GM12878 (cell line): ENCODE results near the gene DNAJB8. TPM values are rescaled to one million over a fixed set of nuclear protein-coding genes. Genes with fewer than 3 reads are reported as not detected.

ENCODE experiments used
- ATAC-seq: fragments of 200-7000 bp; cut with Tn5 transposase; 3 replicates; pipeline ENCODE4 v1.9.1; 2020; ENCODE audit warnings: mild to moderate bottlenecking, moderate library complexity
- BruUV-seq: library from RNA; stranded (reverse); fragments of 400-500 nt; replicated peaks from 2 replicates; lab custom pipeline; 2021; lab: Mats Ljungman, UMichigan
- CTCF ChIA-PET: fragments of 300-600 bp; sonication (Branson Sonifier 250); formaldehyde crosslinking; extraction: SDS; loops from one replicate; lab custom pipeline; 2021; ENCODE audit warnings: inconsistent platforms; lab: Yijun Ruan, JAX
- POLR2A ChIA-PET: fragments of 350-600 bp; formaldehyde crosslinking; extraction: SDS; loops from one replicate; lab custom pipeline; 2021; ENCODE audit warnings: inconsistent platforms; lab: Charles Lee
- RAD21 ChIA-PET: fragments of 300-600 bp; sonication (Branson Sonifier 250); formaldehyde crosslinking; loops from one replicate; lab custom pipeline; 2023; ENCODE audit warnings: antibody characterized with exemption; ENCODE audit not compliant: unreplicated experiment; lab: Charles Lee
- SMC1A ChIA-PET: fragments of 300-600 bp; sonication (Branson Sonifier 250); formaldehyde crosslinking; loops from one replicate; lab custom pipeline; 2023; ENCODE audit not compliant: unreplicated experiment, uncharacterized antibody; lab: Charles Lee
- DNase-seq: peaks from one replicate; pipeline ENCODE4 v3.0.0-alpha.2; 2011; ENCODE audit warnings: low read depth, low spot score
- FAIRE-seq: peaks from 3 replicates; lab custom pipeline; 2011; peaks lifted over from hg19 to GRCh38; lab: Jason Lieb, UNC
- H2AFZ ChIP-seq: 2 replicates; pipeline ENCODE4 v1.6.0; 2011; ENCODE audit warnings: low read depth, low read length, control low read depth; ENCODE audit not compliant: control insufficient read depth
- H3K27ac ChIP-seq: 2 replicates; pipeline ENCODE4 v1.5.1; 2011; ENCODE audit warnings: control low read depth; ENCODE audit not compliant: control insufficient read depth, insufficient read depth
- H3K27me3 ChIP-seq, 2 experiments: replicated peaks in 1 of 2; 2 replicates each; pipeline versions ENCODE4 v1.6.0 to v1.6.1; 2011; ENCODE audit warnings: low read length in 1 of 2; ENCODE audit not compliant: control insufficient read depth in 2 of 2, insufficient read depth in 2 of 2
- H3K36me3 ChIP-seq, 2 experiments: 2 replicates each; pipeline ENCODE4 v1.5.1; 2011; ENCODE audit warnings: low read length in 1 of 2; ENCODE audit not compliant: control insufficient read depth in 2 of 2, insufficient read depth in 2 of 2
- H3K4me1 ChIP-seq: 2 replicates; pipeline ENCODE4 v1.6.1; 2011; ENCODE audit warnings: mild to moderate bottlenecking, low read length, moderate library complexity, mixed read lengths; ENCODE audit not compliant: control insufficient read depth, insufficient read depth
- H3K4me2 ChIP-seq: 2 replicates; pipeline ENCODE4 v1.6.0; 2011; ENCODE audit warnings: control low read depth; ENCODE audit not compliant: control insufficient read depth, insufficient read depth
- H3K4me3 ChIP-seq: fragments of 200-600 bp; sonication (generic); 2 replicates; pipeline ENCODE4 v1.5.1; 2016
- H3K79me2 ChIP-seq: 2 replicates; pipeline ENCODE4 v1.6.0; 2011; ENCODE audit warnings: low read length; ENCODE audit not compliant: control insufficient read depth, insufficient read depth
- H3K9ac ChIP-seq: 2 replicates; pipeline ENCODE4 v1.8.0; 2011; ENCODE audit warnings: low read length, control low read depth, mixed read lengths; ENCODE audit not compliant: control insufficient read depth, insufficient read depth
- H3K9me3 ChIP-seq: replicated peaks from 3 replicates; pipeline ENCODE4 v1.5.1; 2011; ENCODE audit warnings: mild to moderate bottlenecking, low read length; ENCODE audit not compliant: control insufficient read depth, insufficient read depth
- H4K20me1 ChIP-seq: 2 replicates; pipeline ENCODE4 v1.6.0; 2011; ENCODE audit not compliant: control insufficient read depth, insufficient read depth
- ASH2L ChIP-seq: fragments of 300-600, 200-600 bp; sonication (generic); IDR thresholded peaks from 2 replicates; pipeline ENCODE4 v1.6.1; 2017; ENCODE audit warnings: low read depth, mild to moderate bottlenecking, borderline replicate concordance
- BMI1 ChIP-seq: fragments of 450-650 bp; IDR thresholded peaks from 2 replicates; pipeline ENCODE4 v1.6.1; 2016; ENCODE audit warnings: mild to moderate bottlenecking, moderate library complexity, borderline replicate concordance
- EZH2 ChIP-seq: IDR thresholded peaks from 2 replicates; pipeline ENCODE4 v1.6.1; 2012; ENCODE audit warnings: low read depth, mild to moderate bottlenecking, control low read depth, inconsistent platforms, low read length, borderline replicate concordance; ENCODE audit not compliant: control insufficient read depth
- HDAC6 ChIP-seq: fragments of 200-600 bp; sonication (generic); IDR thresholded peaks from one replicate; pipeline ENCODE4 v1.8.0; 2017; ENCODE audit warnings: antibody characterized with exemption; ENCODE audit not compliant: unreplicated experiment
- NFYB ChIP-seq: IDR thresholded peaks from 2 replicates; pipeline ENCODE4 v1.6.1; 2011; ENCODE audit warnings: low read depth, mild to moderate bottlenecking, low read length, improper control_type of control experiment, moderate library complexity; ENCODE audit not compliant: insufficient read depth
- SUZ12 ChIP-seq: fragments of 200-600 bp; sonication (generic); IDR thresholded peaks from one replicate; pipeline ENCODE4 v1.6.1; 2018; ENCODE audit warnings: antibody characterized with exemption, mild to moderate bottlenecking; ENCODE audit not compliant: unreplicated experiment
- WGBS: methylation state at CpG from one replicate; pipeline ENCODE4 v1.1.6; 2016; ENCODE audit warnings: low lambda C conversion rate; ENCODE audit not compliant: insufficient replicate concordance, insufficient coverage; ENCODE audit errors: missing lambda C conversion rate; 5-methylcytosine and 5-hydroxymethylcytosine counted together
- in situ Hi-C: fragments of 300-500 bp; cut with MboI; formaldehyde crosslinking; loops from 9 replicates; pipeline ENCODE4 v1.14.3; 2018; ENCODE audit warnings: mixed read lengths
- intact Hi-C: fragments of 100-400 bp; cut with micrococcal nuclease; formaldehyde crosslinking; loops from one replicate; pipeline ENCODE4 v1.14.2; 2022; ENCODE audit not compliant: unreplicated experiment
- polyA plus RNA-seq, 11 experiments: library from polyadenylated mRNA; depleted of rRNA in 4 of 11; unstranded in 6 of 11; stranded (reverse) in 5 of 11; fragments of >200 nt; fragmentation: Nextera tagmentation in 4 of 11; fragmentation: Illumina TruSeq in 1 of 11; extraction: Ambion mirVana in 4 of 11; extraction: Trizol in 1 of 11; gene quantifications; 1 replicate in 1 of 11; 2 replicates in 10 of 11; pipeline versions ENCODE4 v1.2.1 to v1.2.3, GENCODE V29; 2011 to 2016; ENCODE audit warnings: inconsistent platforms in 2 of 11, missing spikeins in 2 of 11, low read depth in 1 of 11
- total RNA-seq, 4 experiments: library from RNA; depleted of rRNA in 3 of 4; stranded (reverse); fragments of >200 nt in 3 of 4; fragmentation: Illumina TruSeq in 1 of 4; extraction: Trizol in 1 of 4; gene quantifications; 2 replicates each; pipeline versions ENCODE4 v1.2.1 to v1.2.3, GENCODE V29; 2013 to 2021
- TF ChIP-seq, protein P1 (sequence below): fragments of 150-350 bp; IDR thresholded peaks from 2 replicates; pipeline ENCODE4 v1.6.1; 2014; ENCODE audit warnings: mild to moderate bottlenecking, low read depth, low read length

DNAJB8 gene
- total and polyA plus RNA-seq, 10 of the 15 experiments (the other 5 are each of a cell fraction or from before 2014, with no cell fraction given): not detected

DNA sequence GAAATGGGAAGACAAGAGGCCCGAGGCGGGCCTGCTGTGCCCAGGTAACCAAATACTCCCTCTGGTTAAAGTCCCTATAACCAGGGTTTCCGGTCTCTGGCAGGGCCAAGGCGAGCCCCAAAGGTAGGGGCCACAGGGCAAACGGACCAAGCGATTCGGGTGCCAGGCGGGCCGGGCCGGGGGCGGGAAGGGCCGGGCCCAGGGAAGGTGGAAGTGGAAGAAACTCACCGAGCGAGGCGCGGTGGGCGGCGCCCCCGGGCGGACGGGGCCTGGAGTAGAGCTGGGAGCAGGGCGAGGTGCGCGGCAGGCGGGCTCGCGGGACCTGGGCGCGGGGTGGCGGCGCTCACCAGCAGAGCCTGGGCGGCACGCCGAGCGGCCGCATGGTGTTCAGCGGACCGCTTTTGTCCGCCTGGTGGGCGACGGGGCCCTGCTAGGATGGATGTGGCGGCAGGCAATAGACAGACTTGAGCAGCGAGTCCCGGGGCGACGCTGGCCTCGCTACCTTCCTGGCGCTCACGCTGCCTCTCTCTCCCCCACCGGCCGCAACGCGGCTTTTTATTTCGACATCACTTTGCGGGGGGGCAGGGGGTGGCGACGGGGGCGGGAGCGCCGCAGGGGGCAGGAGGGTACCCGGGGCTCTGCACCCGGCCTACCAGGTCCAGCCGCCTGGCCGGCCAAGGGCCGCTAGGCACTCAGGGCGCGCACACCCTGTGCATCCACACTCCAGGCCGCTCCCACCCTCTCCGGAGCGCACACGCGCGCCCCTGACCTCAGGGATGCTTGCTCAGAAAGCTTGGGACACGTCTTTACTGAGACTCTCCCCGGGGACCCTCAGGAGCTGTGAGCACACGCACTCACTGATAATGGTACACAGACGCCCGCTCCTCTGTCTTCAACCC, 26.2 kb upstream of the DNAJB8 start, which contains the start of gene GATA2:
Gene GATA2, minus strand, starts transcription at position 531 of the 899 bp plus-strand sequence. CDS start 6,170 bp downstream, outside the sequence.
- ATAC-seq (no peak), DNase-seq (no peak), FAIRE-seq (no peak)
- intact Hi-C loops (loop anchor here (10.0 kb wide), 1 partner anchor 268 kb away; no protein-coding TSS in a partner anchor), in situ Hi-C loops (loop anchor here (10.0 kb wide), 1 partner anchor 398 kb away; no protein-coding TSS in a partner anchor)
- Histone ChIP-seq H3K79me2 (no peaks in the 10 kb centered on the region), H3K27me3 (peaks cover 26 to 36% of the 10 kb centered on the region in 2 experiments), H3K27ac (no peak within 1 kb of the TSS), H3K36me3 (no peaks in the 10 kb centered on the region), H3K4me2 (no peak within 1 kb of the TSS), H3K4me3 (no peak within 1 kb of the TSS), H3K9ac (no peak within 1 kb of the TSS), H3K4me1 (no peaks in the 10 kb centered on the region), H3K9me3 (no peaks in the 10 kb centered on the region), H2AFZ (no peak within 1 kb of the TSS), H4K20me1 (no peaks in the 10 kb centered on the region; the same call in none of the 2 replicates)
- ChIA-PET CTCF (no interaction called here), RAD21 (no interaction called here), SMC1A (no interaction called here), POLR2A (no interaction called here)
- TF ChIP-seq SUZ12 (peak; percentile 17), NFYB (no peak), HDAC6 (peak; percentile 35)
- 10% methylated on average over 48 of the region's 78 CpGs for WGBS
- BruUV-seq: no TSS peak

DNA sequence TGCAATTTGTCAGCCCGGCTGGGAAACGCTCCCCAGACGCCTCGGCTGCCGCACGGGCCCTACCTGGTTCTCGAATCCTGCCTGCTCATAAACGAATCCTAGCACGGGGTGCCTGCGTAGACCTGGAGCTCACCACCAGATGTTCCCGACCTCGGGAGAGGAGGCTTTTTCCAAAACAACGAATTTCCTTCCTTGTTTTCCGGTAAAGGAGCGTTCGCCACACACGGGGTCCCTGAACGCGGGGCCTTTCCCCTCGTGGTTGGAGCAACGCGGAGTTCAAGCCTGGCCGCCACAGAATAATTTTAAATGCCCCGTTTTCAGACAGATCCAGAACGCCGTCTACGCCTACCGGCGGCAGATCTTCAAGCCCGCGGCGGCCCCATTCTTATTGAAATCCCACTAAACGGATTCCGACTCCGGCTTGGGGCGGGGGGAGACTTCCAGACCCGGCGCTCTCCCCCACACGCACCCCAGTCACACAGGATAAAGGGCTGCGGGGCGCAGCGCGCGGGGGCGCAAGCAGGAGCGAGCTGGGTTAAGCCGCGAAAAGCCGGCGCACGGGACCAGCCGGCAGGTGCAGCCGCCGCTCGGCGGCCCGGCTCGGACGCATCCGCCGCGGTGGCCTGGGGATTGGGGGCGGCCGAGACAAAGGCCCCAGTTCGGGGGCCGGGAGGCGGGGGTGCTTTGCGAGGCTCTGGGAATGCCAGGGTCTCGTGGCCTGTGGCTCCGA, 25.4 kb upstream of the DNAJB8 start:
- intact Hi-C loops: loop anchor here (10.0 kb wide), 1 partner anchor 267 kb away; no protein-coding TSS in a partner anchor
- H3K4me2 ChIP-seq: no peak overlapping the region
- no peaks in the 10 kb centered on the region for H3K4me1 ChIP-seq
- BruUV-seq: no TSS peak
- in situ Hi-C loops: loop anchor here (10.0 kb wide), 1 partner anchor 397 kb away; no protein-coding TSS in a partner anchor
- WGBS: 3% methylated on average over 66 of the region's 70 CpGs
- H4K20me1 ChIP-seq: no peaks in the 10 kb centered on the region; the same call in none of the 2 replicates
- peak; percentile 50; the same call in 1 of the 2 replicates for TF ChIP-seq BMI1
- no peak for TF ChIP-seq ASH2L
- TF ChIP-seq, protein P1, sequence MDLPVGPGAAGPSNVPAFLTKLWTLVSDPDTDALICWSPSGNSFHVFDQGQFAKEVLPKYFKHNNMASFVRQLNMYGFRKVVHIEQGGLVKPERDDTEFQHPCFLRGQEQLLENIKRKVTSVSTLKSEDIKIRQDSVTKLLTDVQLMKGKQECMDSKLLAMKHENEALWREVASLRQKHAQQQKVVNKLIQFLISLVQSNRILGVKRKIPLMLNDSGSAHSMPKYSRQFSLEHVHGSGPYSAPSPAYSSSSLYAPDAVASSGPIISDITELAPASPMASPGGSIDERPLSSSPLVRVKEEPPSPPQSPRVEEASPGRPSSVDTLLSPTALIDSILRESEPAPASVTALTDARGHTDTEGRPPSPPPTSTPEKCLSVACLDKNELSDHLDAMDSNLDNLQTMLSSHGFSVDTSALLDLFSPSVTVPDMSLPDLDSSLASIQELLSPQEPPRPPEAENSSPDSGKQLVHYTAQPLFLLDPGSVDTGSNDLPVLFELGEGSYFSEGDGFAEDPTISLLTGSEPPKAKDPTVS: no peak
- TF ChIP-seq EZH2: peak; percentile 92; the same call in 1 of the 2 replicates
- TF ChIP-seq SUZ12: peak; percentile 99
- TF ChIP-seq HDAC6: peak; percentile 58
- FAIRE-seq: no peak
- H3K36me3 ChIP-seq: no peaks in the 10 kb centered on the region
- ChIA-PET RAD21 (no interaction called here), CTCF (no interaction called here), SMC1A (no interaction called here), POLR2A (no interaction called here)
- no peak overlapping the region for H2AFZ ChIP-seq
- no peaks in the 10 kb centered on the region for H3K9me3 ChIP-seq
- no peak overlapping the region for H3K9ac ChIP-seq
- no peak for ATAC-seq
- H3K79me2 ChIP-seq: no peaks in the 10 kb centered on the region
- H3K27ac ChIP-seq: no peak overlapping the region
- H3K27me3 ChIP-seq: peaks cover 26 to 40% of the 10 kb centered on the region in 2 experiments
- DNase-seq: no peak
- H3K4me3 ChIP-seq: no peak overlapping the region
